Measurements from ENCODE around the gene DDX49. TPM values are rescaled to one million over a fixed set of nuclear protein-coding genes. Genes with fewer than 3 reads are reported as not detected.
A peak's percentile ranks its signal among the peaks of the same experiment; 100 is the strongest.

The DDX49 gene
- 142 and 214 TPM in 2 replicates for total RNA-seq (2014; rRNA removed; shearing (Covaris generic); ENCODE audit: low replicate concordance)

- peaks cover 64% of the 10 kb centered on the region for H3K36me3 ChIP-seq
- H3K9me3 ChIP-seq: no peaks in the 10 kb centered on the region
- H3K4me3 ChIP-seq: peak within 1 kb of the TSS; percentile 96
- H3K27me3 ChIP-seq: no peaks in the 10 kb centered on the region
- DNase-seq: peak; percentile 100
Measured at GRCh38 chr19:18919086-18919899, at the start of gene DDX49, which contains the start of gene COPE. Gene DDX49, plus strand, starts transcription at chr19:18919715. Its CDS starts 27 bp downstream, at chr19:18919742. Gene COPE, minus strand, starts transcription at chr19:18919387. Its CDS starts 39 bp downstream, at chr19:18919348.

GRCh38 chr19:18869781-18870530 lies 49.6 kb upstream of the DDX49 start:
- peaks cover 62% of the 10 kb centered on the region for H3K36me3 ChIP-seq

GRCh38 chr19:18870531-18871172 lies 48.9 kb upstream of the DDX49 start:
- Histone ChIP-seq H3K9me3 (no peaks in the 10 kb centered on the region), H3K36me3 (peaks cover 59% of the 10 kb centered on the region), H3K27me3 (no peaks in the 10 kb centered on the region), H3K4me3 (no peak overlapping the region)
- no peak for DNase-seq

More at GRCh38 chr19:18869781-18870530, 49.6 kb upstream of the DDX49 start:
- Histone ChIP-seq H3K27me3 (no peaks in the 10 kb centered on the region), H3K9me3 (no peaks in the 10 kb centered on the region), H3K4me3 (no peak overlapping the region)
- DNase-seq: no peak

- Histone ChIP-seq H3K9me3 (no peaks in the 10 kb centered on the region), H3K36me3 (peaks cover 61% of the 10 kb centered on the region), H3K4me3 (no peak overlapping the region), H3K27me3 (no peaks in the 10 kb centered on the region)
- no peak for DNase-seq
Measured at GRCh38 chr19:18871543-18871942, 48.0 kb upstream of the DDX49 start.

- no peak overlapping the region for H3K4me3 ChIP-seq
Measured at GRCh38 chr19:18875726-18876125, 43.8 kb upstream of the DDX49 start.

GRCh38 chr19:18876865-18877264 lies 42.6 kb upstream of the DDX49 start:
- H3K9me3 ChIP-seq: peaks cover 7% of the 10 kb centered on the region
- H3K27me3 ChIP-seq: no peaks in the 10 kb centered on the region
- H3K4me3 ChIP-seq: no peak overlapping the region
- H3K36me3 ChIP-seq: peaks cover 69% of the 10 kb centered on the region
- DNase-seq: no peak

More at GRCh38 chr19:18875726-18876125, 43.8 kb upstream of the DDX49 start:
- DNase-seq: no peak
- Histone ChIP-seq H3K27me3 (no peaks in the 10 kb centered on the region), H3K9me3 (peaks cover 7% of the 10 kb centered on the region), H3K36me3 (peaks cover 67% of the 10 kb centered on the region)

GRCh38 chr19:18878058-18878797 lies 41.3 kb upstream of the DDX49 start:
- peaks cover 7% of the 10 kb centered on the region for H3K9me3 ChIP-seq
- DNase-seq: no peak
- peaks cover 67% of the 10 kb centered on the region for H3K36me3 ChIP-seq
- H3K27me3 ChIP-seq: no peaks in the 10 kb centered on the region
- H3K4me3 ChIP-seq: no peak overlapping the region

- Histone ChIP-seq H3K9me3 (peaks cover 7% of the 10 kb centered on the region), H3K27me3 (no peaks in the 10 kb centered on the region), H3K4me3 (no peak overlapping the region), H3K36me3 (peaks cover 64% of the 10 kb centered on the region)
- DNase-seq: no peak
Measured at GRCh38 chr19:18878858-18879578, 40.5 kb upstream of the DDX49 start.

GRCh38 chr19:18879579-18880373 lies 39.7 kb upstream of the DDX49 start:
- peak; percentile 52 for DNase-seq
- Histone ChIP-seq H3K36me3 (peaks cover 57% of the 10 kb centered on the region), H3K9me3 (peaks cover 7% of the 10 kb centered on the region), H3K4me3 (no peak overlapping the region), H3K27me3 (no peaks in the 10 kb centered on the region)

GRCh38 chr19:18881491-18881890 lies 38.0 kb upstream of the DDX49 start:
- Histone ChIP-seq H3K4me3 (no peak overlapping the region), H3K36me3 (peaks cover 51% of the 10 kb centered on the region), H3K27me3 (no peaks in the 10 kb centered on the region), H3K9me3 (peaks cover 7% of the 10 kb centered on the region)
- DNase-seq: no peak

GRCh38 chr19:18883526-18884304 lies 35.8 kb upstream of the DDX49 start:
- Histone ChIP-seq H3K27me3 (no peaks in the 10 kb centered on the region), H3K36me3 (peaks cover 38% of the 10 kb centered on the region), H3K4me3 (no peak overlapping the region), H3K9me3 (peaks cover 5% of the 10 kb centered on the region)
- DNase-seq: no peak

GRCh38 chr19:18886972-18887371 lies 32.5 kb upstream of the DDX49 start:
- DNase-seq: no peak
- Histone ChIP-seq H3K9me3 (no peaks in the 10 kb centered on the region), H3K4me3 (no peak overlapping the region), H3K36me3 (peaks cover 17% of the 10 kb centered on the region), H3K27me3 (no peaks in the 10 kb centered on the region)

GRCh38 chr19:18889949-18890745 lies 29.4 kb upstream of the DDX49 start:
- no peak for DNase-seq
- Histone ChIP-seq H3K36me3 (peaks cover 10% of the 10 kb centered on the region; the same call in 1 of the 2 replicates), H3K27me3 (no peaks in the 10 kb centered on the region), H3K9me3 (no peaks in the 10 kb centered on the region), H3K4me3 (no peak overlapping the region)
